LNCaP clone FGC (cell line): ENCODE results near the gene CSGALNACT2.
A peak's percentile ranks its signal among the peaks of the same experiment; 100 is the strongest.

ENCODE experiments used
- DNase-seq: peaks from one replicate; pipeline ENCODE4 v3.0.0-alpha.2; 2011; ENCODE audit warnings: low read depth
- H3K4me3 ChIP-seq: 2 replicates; pipeline ENCODE4 v1.5.1; 2011; ENCODE audit warnings: mild to moderate bottlenecking, low read depth, low read length, control low read depth
- CTCF ChIP-seq: IDR thresholded peaks from 2 replicates; pipeline ENCODE4 v1.5.1; 2012; ENCODE audit warnings: mild to moderate bottlenecking; ENCODE audit not compliant: control insufficient read depth, insufficient read depth; ENCODE audit errors: extremely low read depth

CSGALNACT2 gene

GRCh38 chr10:43221419-43222209 is 83.4 kb downstream of the CSGALNACT2 start:
- DNase-seq, result no peak
- H3K4me3 ChIP-seq, result no peak overlapping the region
- TF ChIP-seq CTCF, result peak; percentile 28; the same call in 1 of the 2 replicates

GRCh38 chr10:43222210-43222720 is 84.0 kb downstream of the CSGALNACT2 start:
- no peak for DNase-seq
- H3K4me3 ChIP-seq, result no peak overlapping the region
- no peak for TF ChIP-seq CTCF

GRCh38 chr10:43223056-43223455 is 84.8 kb downstream of the CSGALNACT2 start:
- no peak for DNase-seq
- no peak overlapping the region for H3K4me3 ChIP-seq
- TF ChIP-seq CTCF, result no peak

GRCh38 chr10:43224321-43224720 is 86.1 kb downstream of the CSGALNACT2 start:
- DNase-seq, result peak; percentile 56
- no peak for TF ChIP-seq CTCF
- H3K4me3 ChIP-seq, result no peak overlapping the region

- no peak for TF ChIP-seq CTCF
- no peak for DNase-seq
- no peak overlapping the region for H3K4me3 ChIP-seq
Measured at GRCh38 chr10:43225004-43225786, 87.0 kb downstream of the CSGALNACT2 start.

- H3K4me3 ChIP-seq, result no peak overlapping the region
- no peak for TF ChIP-seq CTCF
- DNase-seq, result no peak
Measured at GRCh38 chr10:43225787-43226153, 87.5 kb downstream of the CSGALNACT2 start.

GRCh38 chr10:43226441-43226840 is 88.2 kb downstream of the CSGALNACT2 start:
- no peak for DNase-seq
- TF ChIP-seq CTCF, result no peak

More at GRCh38 chr10:43226441-43226840, 88.2 kb downstream of the CSGALNACT2 start:
- no peak overlapping the region for H3K4me3 ChIP-seq
